Ascending aorta (tissue), 2 donors: Measurements from ENCODE around the gene SNX33. TPM values are rescaled to one million over a fixed set of nuclear protein-coding genes. Genes with fewer than 3 reads are reported as not detected.
"Not testable (repeated sequence)": the region's sequence is repeated elsewhere in the genome, so short reads cannot be mapped to it uniquely, and the experiment has no call there.

Experiments
- DNase-seq, 2 donors: peaks; one replicate each; pipeline ENCODE4 v3.0.0-alpha.2; 2019; ENCODE audit warnings: low spot score in 2 of 2
- H3K27ac ChIP-seq, 2 donors: fragments of 200-600 bp; sonication (generic); one replicate each; pipeline ENCODE4 v1.5.1; 2016 to 2017; ENCODE audit warnings: mild to moderate bottlenecking in 1 of 2
- H3K27me3 ChIP-seq: fragments of 200-600 bp; sonication (generic); one replicate; pipeline ENCODE4 v1.5.1; 2017
- H3K36me3 ChIP-seq, 2 donors: fragments of 200-600 bp; sonication (generic); one replicate each; pipeline ENCODE4 v1.5.1; 2016
- H3K4me1 ChIP-seq, 2 donors: fragments of 200-600 bp; sonication (generic); one replicate each; pipeline ENCODE4 v1.5.1; 2016 to 2017; ENCODE audit warnings: mild to moderate bottlenecking in 1 of 2
- H3K4me3 ChIP-seq, 2 donors: fragments of 200-600 bp; sonication (generic); one replicate each; pipeline ENCODE4 v1.5.1; 2016 to 2017; ENCODE audit warnings: mild to moderate bottlenecking in 1 of 2
- H3K9me3 ChIP-seq, 2 donors: fragments of 200-600 bp; sonication (generic); one replicate each; pipeline ENCODE4 v1.5.1; 2016
- intact Hi-C: fragments of 100-400 bp; cut with DNase I; formaldehyde crosslinking; loops from one replicate; pipeline ENCODE4 v1.15.1; 2023
- total RNA-seq: library from RNA; depleted of rRNA; stranded (reverse); fragments of >200 nt; gene quantifications from one replicate; pipeline ENCODE4 v1.1.0, GENCODE V29; 2016
- TF ChIP-seq, protein P1 (sequence below), 3 experiments: fragments of 200-600 bp in 2 of 3; fragments of 450-650 bp in 1 of 3; sonication (generic) in 2 of 3; IDR thresholded peaks; one replicate each; pipeline ENCODE4 v1.5.1; 2016 to 2019; ENCODE audit warnings: antibody characterized with exemption in 3 of 3, mild to moderate bottlenecking in 1 of 3, moderate library complexity in 1 of 3

The SNX33 gene
- total RNA-seq, 1 donor from 2014 or later: 53.5 TPM

DNA sequence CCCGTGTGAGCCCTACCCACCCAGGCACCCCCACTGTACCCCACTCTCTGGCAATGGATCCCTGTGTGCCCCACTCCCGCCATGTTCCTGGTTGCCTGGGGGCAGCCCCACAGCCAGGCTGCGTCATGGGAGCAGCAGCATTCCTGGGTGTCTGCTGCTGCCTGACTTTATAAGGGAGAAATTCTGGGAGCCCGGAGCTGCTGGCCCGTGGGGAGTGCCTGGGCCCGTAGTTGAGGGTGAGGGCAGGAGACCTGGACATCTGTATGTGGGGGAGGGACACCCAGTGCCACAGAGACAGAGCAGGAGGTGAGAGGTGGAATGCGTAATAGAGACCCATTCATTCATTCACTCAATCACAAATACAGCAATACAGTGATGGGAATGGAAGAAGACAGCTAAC is 49.8 kb downstream of the SNX33 start:
- peaks cover 67 to 91% of the 10 kb centered on the region in 2 donors for H3K4me1 ChIP-seq
- no peaks in the 10 kb centered on the region for H3K9me3 ChIP-seq
- peak overlapping the region in 1 of 2 donors; percentile 27 for H3K4me3 ChIP-seq
- TF ChIP-seq, protein P1, sequence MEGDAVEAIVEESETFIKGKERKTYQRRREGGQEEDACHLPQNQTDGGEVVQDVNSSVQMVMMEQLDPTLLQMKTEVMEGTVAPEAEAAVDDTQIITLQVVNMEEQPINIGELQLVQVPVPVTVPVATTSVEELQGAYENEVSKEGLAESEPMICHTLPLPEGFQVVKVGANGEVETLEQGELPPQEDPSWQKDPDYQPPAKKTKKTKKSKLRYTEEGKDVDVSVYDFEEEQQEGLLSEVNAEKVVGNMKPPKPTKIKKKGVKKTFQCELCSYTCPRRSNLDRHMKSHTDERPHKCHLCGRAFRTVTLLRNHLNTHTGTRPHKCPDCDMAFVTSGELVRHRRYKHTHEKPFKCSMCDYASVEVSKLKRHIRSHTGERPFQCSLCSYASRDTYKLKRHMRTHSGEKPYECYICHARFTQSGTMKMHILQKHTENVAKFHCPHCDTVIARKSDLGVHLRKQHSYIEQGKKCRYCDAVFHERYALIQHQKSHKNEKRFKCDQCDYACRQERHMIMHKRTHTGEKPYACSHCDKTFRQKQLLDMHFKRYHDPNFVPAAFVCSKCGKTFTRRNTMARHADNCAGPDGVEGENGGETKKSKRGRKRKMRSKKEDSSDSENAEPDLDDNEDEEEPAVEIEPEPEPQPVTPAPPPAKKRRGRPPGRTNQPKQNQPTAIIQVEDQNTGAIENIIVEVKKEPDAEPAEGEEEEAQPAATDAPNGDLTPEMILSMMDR (IDR thresholded peaks at IDR 0.05): no peak
- peak overlapping the region; percentile 94 to 97 for H3K27ac ChIP-seq
- no peak for DNase-seq
- intact Hi-C loops: loop anchor here (5.0 kb wide), 1 partner anchor 240 kb away; no protein-coding TSS in a partner anchor
- H3K36me3 ChIP-seq: peaks cover under 1 to 17% of the 10 kb centered on the region in 2 donors
- H3K27me3 ChIP-seq: no peaks in the 10 kb centered on the region

DNA sequence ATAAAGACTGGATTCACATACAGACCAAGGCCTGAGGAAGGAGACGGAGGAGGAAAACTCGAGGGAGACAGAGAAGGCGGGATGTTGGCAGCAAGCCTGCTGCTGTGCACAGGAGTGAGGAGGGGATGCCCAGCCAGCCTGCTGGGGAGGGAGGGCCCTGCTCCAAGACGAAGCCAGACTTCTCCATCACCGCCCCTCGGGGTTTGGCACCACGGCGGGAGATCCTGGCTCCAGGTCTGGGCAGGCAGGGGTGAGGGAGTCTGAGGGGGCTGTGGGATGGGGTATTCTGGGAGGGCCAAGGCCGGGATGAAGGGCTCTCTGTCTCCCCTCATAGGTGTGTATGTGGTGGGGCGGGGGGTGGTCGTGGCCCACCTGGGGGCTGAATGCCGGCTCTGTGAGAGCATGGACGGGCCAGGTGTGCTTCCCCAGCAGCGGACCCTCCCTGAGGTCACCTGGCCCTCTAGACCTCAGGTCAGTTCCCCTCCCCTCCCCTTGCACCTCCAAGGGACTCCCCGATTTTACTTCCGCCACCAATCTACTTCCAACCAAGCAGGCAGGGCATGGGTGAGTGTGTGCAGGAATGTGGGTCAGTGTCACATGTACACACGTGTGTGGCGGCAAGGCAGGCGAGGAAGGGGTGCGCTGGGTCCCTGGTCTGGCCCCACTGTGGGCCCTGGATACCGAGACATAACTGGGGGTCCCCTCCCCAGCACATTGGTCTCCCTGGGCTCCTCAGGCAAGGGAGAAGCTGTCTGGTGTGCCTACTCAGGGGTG is 50.4 kb downstream of the SNX33 start:
- H3K27ac ChIP-seq: peak overlapping the region; percentile 94 to 97
- H3K4me1 ChIP-seq: peaks cover 68 to 91% of the 10 kb centered on the region in 2 donors

DNA sequence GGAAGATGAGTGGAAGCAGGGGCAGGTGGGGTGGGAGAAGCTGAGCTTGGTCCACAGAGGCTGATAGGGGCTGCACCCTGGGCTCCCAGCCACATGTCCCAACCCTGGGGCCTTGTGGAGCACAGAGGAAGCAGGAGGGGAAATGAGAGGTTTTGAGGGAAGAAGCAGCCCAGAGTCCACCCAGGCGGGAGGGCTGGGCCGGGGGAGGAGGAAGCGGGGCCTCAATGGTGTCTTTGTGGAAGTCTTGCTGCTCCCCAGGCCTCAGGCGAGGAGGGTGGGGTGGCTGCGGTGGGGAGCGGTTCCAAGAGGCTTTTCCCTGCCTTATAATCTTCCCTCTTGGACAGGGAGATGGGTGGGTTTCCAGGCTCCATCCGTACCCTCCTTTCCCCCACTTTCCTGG is 51.8 kb downstream of the SNX33 start:
- H3K9me3 ChIP-seq, H3K27me3 ChIP-seq, H3K36me3 ChIP-seq, DNase-seq: not testable (repeated sequence)
- peak overlapping the region in 1 of 2 donors; percentile 0 for H3K4me3 ChIP-seq
- intact Hi-C loops: loop anchor here (5.0 kb wide), 1 partner anchor 242 kb away; no protein-coding TSS in a partner anchor
- peaks cover 62 to 86% of the 10 kb centered on the region in 2 donors for H3K4me1 ChIP-seq
- peak overlapping the region; percentile 94 to 97 for H3K27ac ChIP-seq

More for the DNA sequence above, 50.4 kb downstream of the SNX33 start:
- not testable (repeated sequence) for H3K9me3 ChIP-seq, DNase-seq, H3K27me3 ChIP-seq
- Histone ChIP-seq H3K4me3 (peak overlapping the region in 1 of 2 donors; percentile 27), H3K36me3 (peaks cover 0 to 13% of the 10 kb centered on the region in 2 donors)
- intact Hi-C loops: loop anchor here (5.0 kb wide), 1 partner anchor 241 kb away; no protein-coding TSS in a partner anchor

DNA sequence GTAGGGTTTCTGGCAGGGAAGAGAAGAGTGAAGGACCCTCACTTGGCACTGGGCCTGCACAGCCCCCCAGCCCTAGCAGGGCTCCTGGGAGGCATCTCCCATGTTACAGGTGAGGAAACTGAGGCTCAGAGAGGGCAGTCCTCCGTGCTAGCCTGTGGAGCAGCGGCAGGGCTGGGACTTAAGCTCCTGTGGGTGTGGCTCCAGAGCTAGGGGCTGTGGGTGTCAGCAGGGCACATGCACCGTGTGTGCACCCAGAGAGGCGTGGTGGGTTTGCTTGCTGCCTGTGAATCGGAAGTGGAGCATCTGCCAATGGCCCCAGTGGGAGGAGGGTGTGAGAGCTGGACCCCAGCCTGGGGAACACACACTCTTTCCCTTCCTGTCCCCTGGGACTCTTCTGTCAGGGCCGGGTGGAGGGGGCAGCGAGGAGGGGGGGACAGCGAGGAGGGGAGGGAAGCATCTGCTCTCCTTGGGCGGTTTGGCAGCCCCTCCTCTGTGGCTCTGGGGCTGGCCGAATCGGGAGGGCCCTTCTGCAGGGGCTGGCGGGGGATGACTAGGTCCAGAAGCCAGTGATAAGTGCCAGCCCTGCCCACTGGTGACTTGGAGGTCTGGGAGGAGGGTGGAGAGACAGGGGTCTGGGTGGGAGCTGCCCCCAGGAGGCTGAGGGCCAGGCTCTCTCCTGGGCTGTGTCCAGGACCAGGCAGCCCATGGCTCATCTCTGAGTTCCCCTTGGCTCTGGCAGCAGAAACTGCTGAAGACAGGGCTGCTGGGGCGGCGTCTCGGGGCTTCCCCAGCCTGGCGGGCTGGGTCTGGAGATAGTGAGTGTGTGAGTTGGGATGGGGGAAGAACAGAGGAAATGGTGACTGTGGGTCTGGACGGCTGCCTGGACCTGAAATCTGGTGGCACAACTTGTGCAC is 52.5 kb downstream of the SNX33 start:
- not testable (repeated sequence) for H3K9me3 ChIP-seq, H3K27me3 ChIP-seq
- intact Hi-C loops: loop anchor here (5.0 kb wide), 1 partner anchor 243 kb away; no protein-coding TSS in a partner anchor
- peak overlapping the region; percentile 94 to 97 for H3K27ac ChIP-seq
- DNase-seq: peak; percentile 56 to 91
- peaks cover 61 to 86% of the 10 kb centered on the region in 2 donors for H3K4me1 ChIP-seq
- peaks cover 0 to 12% of the 10 kb centered on the region in 2 donors for H3K36me3 ChIP-seq
- peak overlapping the region in 1 of 2 donors; percentile 16 for H3K4me3 ChIP-seq

DNA sequence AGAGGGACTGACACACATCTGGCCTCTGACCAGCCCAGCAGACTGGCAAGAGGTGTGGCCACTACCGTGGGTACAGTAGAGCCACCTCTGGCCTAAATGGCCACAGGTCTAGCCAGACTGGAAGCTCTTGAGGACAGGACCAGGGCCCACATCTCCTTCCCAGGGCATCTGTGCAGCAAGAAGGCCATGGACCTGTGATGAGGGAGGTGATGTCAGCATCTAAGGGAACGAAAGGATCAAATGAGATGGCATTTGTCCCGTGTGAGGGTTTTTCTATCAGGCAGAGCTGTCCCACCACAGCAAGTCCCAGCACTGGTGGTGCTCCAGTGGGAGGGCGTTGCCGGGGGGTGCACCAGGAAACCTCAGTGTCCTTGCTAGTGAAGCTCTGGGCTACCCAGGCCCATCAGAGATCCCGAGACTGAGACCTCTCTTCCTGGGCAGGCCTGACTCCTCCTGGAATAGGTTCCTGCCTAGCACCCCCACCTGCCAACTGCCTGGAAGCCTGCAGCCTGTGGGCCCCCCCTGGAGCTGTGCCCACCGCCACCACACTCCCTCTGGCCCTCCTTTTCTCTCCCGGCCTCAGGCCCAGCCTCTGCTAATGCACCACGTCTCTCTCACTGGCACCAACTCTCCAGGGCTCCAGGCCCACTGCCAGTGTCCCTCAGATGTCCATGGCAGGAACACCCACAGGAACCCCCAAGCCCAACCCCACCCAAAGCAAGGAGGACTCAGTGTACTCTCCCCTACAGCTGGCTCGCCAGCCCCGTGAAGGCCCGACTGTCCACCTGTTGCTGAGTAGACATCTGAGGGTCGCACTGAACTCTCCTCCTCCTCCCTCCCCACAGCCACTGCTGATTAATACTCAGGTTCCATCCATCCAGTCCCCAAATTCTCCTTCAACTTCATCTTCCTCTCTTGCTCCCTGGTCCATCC is 53.6 kb downstream of the SNX33 start:
- DNase-seq, H3K27me3 ChIP-seq, intact Hi-C loops, H3K9me3 ChIP-seq: not testable (repeated sequence)
- peak overlapping the region; percentile 94 to 97 for H3K27ac ChIP-seq
- H3K36me3 ChIP-seq: peaks cover 4 to 16% of the 10 kb centered on the region in 2 donors
- peak overlapping the region in 1 of 2 donors; percentile 9 for H3K4me3 ChIP-seq
- peaks cover 58 to 86% of the 10 kb centered on the region in 2 donors for H3K4me1 ChIP-seq

DNA sequence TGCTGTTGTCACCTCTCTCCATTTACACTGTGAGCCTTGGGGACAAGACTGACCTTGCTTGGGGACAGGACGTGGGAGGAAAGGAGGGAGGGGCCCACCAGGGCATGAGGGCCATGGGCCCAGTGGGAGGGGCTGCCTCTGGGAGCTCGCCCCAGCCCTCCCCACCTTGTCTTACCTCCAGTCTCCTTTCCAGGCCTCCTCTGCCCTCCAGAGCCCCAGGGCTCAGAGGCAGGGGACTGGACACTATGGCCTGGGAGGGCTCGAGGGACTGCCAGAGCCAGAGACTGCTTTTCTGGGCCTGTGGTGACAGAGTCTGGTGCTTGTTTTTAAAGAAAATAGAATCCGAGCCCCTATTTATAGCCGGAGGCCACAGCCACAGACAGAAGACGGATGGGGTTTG is 54.7 kb downstream of the SNX33 start:
- no peaks in the 10 kb centered on the region for H3K9me3 ChIP-seq
- peak overlapping the region in 1 of 2 donors; percentile 32 for H3K4me3 ChIP-seq
- TF ChIP-seq, protein P1 (IDR thresholded peaks at IDR 0.05): no peak
- H3K27me3 ChIP-seq: no peaks in the 10 kb centered on the region
- intact Hi-C loops: no loop called here
- DNase-seq: no peak
- H3K4me1 ChIP-seq: peaks cover 59 to 86% of the 10 kb centered on the region in 2 donors
- peaks cover 9 to 16% of the 10 kb centered on the region in 2 donors for H3K36me3 ChIP-seq
- H3K27ac ChIP-seq: peak overlapping the region; percentile 94 to 97

DNA sequence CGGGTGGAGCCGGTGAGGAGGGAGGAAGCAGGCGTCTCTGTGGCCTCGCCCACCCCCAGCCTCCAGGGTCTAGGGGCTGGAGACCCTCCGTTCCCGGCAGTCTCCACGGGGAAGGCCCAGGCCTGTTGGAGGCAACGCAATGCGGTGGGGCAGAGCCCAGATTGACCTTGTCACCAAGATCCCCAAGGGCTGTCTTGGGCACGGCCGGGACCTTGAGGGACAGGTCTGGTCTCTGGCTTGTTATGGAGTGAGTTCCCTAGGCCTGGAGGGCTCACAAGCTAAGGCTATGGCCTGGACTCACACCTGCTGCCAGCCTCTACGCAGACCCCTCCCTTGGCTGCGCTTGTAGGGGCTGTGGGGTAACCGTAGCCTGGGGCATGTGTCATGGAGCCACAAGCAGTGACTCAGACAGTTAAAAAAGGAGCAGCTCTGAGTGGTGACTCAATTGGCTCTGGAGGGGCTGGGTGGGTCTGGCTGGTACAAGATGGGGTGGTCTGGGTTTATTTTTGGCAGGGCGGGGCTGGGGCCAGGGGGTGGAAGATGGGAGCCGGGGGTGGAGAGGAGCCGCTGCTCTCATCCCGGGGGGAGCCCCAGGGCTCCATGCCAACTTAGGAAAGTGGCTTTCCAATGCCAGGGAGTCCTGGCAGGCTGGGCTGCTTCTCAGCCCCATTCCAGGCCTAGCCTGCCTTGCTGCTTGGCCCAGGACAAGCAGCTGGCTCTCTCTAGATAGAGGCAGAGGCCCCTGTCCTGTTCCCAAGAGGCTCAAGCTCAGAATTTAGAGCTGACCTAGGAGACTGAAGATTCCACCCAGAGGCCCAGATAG is 55.9 kb downstream of the SNX33 start:
- Histone ChIP-seq H3K36me3 (peaks cover 9 to 18% of the 10 kb centered on the region in 2 donors), H3K4me1 (peaks cover 58 to 79% of the 10 kb centered on the region in 2 donors), H3K4me3 (peak overlapping the region in 1 of 2 donors; percentile 27), H3K27ac (peak overlapping the region; percentile 92 to 94)
- intact Hi-C loops, H3K9me3 ChIP-seq, DNase-seq, H3K27me3 ChIP-seq: not testable (repeated sequence)
